Memory B cell (primary cell): ENCODE results near the gene EXOC7.
"Not testable (repeated sequence)": the region's sequence is repeated elsewhere in the genome, so short reads cannot be mapped to it uniquely, and the experiment has no call there.

ENCODE experiments used
- ATAC-seq: fragments of 150-1000 bp; cut with Tn5 transposase; 2 replicates; pipeline ENCODE4 v1.10.0; 2021; ENCODE audit warnings: low read depth, mild to moderate bottlenecking, moderate library complexity
- DNase-seq, 2 donors: peaks; one replicate each; pipeline ENCODE4 v3.0.0; 2022; ENCODE audit warnings: low spot score in 2 of 2
- H3K27ac Mint-ChIP-seq: one replicate; pipeline ENCODE4 v1.8.0; 2022; ENCODE audit warnings: mild to moderate bottlenecking, moderate library complexity, mixed read lengths
- H3K27me3 Mint-ChIP-seq: one replicate; pipeline ENCODE4 v1.8.0; 2022; ENCODE audit warnings: mixed read lengths
- H3K36me3 Mint-ChIP-seq: one replicate; pipeline ENCODE4 v1.8.0; 2022; ENCODE audit warnings: mild to moderate bottlenecking, mixed read lengths
- H3K4me1 Mint-ChIP-seq: one replicate; pipeline ENCODE4 v1.8.0; 2022; ENCODE audit warnings: mixed read lengths
- H3K4me3 Mint-ChIP-seq: one replicate; pipeline ENCODE4 v1.8.0; 2022; ENCODE audit warnings: mild to moderate bottlenecking, moderate library complexity, mixed read lengths
- H3K9me3 Mint-ChIP-seq: one replicate; pipeline ENCODE4 v1.8.0; 2022; ENCODE audit warnings: mixed read lengths

The EXOC7 gene

DNA sequence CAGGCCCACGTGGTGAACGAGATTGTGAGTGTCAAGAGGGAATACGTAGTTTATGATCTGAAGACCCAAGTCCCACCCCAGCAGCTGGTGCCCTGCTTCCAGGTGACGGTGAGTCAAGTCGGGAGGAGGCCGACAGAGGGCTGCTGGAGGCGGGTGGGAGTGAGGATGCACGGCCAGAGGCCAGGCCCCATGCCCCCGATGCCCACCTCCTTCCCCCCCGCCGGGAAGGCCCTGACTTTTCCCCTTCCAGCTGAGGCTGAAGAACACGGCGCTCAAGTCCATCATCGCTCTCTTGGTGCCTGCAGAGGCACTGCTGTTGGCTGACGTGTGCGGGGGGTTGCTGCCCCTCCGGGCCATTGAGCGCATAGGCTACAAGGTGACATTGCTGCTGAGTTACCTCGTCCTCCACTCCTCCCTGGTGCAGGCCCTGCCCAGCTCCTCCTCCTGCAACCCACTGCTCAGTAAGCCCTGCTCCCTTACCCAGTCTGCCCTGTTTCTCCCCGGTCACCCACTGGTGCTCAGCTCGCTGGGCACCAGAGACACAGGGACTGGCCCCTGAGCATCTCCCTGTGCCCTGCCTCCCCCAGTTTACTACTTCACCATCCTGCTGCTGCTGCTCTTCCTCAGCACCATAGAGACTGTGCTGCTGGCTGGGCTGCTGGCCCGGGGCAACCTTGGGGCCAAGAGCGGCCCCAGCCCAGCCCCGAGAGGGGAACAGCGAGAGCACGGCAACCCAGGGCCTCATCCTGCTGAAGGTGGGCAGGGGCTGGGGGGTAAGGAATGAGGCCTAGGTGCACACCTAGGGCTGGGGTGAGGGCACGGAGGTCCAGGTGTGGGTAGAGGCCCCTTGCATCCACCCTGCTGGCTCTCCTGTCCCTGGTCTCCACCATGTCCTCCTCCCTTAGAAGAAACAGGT is 22.0 kb downstream of the EXOC7 start:
- H3K9me3 Mint-ChIP-seq, result no peaks in the 10 kb centered on the region
- H3K27me3 Mint-ChIP-seq, result peaks cover 10% of the 10 kb centered on the region
- peak overlapping the region; percentile 29 for H3K27ac Mint-ChIP-seq
- H3K36me3 Mint-ChIP-seq, result peaks cover 7% of the 10 kb centered on the region
- H3K4me1 Mint-ChIP-seq, result peaks cover 7% of the 10 kb centered on the region
- ATAC-seq (no peak), DNase-seq (no peak)
- no peak overlapping the region for H3K4me3 Mint-ChIP-seq

DNA sequence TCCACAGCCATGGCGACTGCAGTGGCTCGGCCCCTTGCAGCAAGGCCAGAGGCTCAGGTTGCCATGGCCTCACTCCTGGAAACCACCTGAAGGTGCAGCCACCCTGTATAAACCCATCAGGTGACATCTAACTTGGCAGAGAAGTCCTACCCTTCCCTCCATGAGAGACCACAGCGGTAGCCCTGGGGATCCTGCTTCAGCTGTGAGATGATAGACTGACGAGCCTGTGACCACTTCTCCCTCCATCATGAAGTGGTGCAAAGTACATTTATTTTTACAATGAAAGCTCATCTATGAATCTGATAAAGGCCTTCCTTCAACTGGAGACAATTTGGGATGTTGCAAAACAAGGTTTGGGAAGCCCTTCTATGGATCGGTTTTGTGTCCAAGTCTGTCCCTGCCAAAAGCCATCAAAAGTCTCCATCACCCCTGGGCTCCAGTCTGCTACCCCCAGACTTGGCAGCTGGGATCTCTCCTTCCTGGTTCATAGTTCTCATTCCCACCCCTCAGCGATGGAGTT is 22.8 kb downstream of the EXOC7 start:
- Mint-ChIP-seq H3K36me3 (peaks cover 5% of the 10 kb centered on the region), H3K4me1 (peaks cover 9% of the 10 kb centered on the region), H3K9me3 (no peaks in the 10 kb centered on the region), H3K27ac (peak overlapping the region; percentile 29), H3K27me3 (peaks cover 12% of the 10 kb centered on the region), H3K4me3 (no peak overlapping the region)
- ATAC-seq (no peak), DNase-seq (no peak)

DNA sequence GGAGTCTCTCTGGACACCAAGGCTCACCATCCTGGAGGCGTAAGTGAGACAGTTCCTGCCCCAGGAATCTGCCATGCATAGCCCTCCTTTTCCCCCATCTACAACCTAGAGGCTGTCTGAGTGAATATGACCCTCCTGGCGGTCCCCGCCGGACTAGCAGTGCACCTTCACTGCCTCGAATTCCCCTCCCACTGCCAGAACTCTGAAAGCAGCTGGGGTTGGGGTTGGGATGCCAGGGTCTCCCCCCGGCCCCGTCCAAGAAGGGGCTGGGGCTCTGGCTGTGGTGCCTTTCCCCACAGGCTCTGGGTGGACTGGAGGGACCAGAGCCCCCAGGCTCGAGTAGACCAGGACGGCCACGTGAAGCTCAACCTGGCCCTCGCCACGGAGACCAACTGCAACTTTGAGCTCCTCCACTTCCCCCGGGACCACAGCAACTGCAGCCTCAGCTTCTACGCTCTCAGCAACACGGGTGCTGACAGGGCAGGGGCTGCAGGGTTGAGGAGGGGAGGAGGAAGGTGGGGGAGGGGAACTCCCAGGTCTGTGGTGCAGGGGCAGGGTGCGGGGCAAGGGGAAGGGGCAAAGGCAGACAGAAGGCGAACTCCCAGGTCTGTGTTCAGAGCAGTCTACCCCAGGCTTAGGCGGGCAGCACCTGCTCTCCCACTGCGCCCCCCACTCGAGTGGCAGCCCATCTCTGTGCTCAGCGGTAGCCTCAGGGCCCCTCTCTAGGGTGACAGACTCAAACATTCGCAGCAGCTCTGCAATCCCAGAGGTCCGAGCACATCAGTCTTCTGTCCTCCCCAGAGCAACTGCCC is 23.4 kb downstream of the EXOC7 start:
- H3K4me1 Mint-ChIP-seq, result peaks cover 11% of the 10 kb centered on the region
- peaks cover 5% of the 10 kb centered on the region for H3K36me3 Mint-ChIP-seq
- H3K27me3 Mint-ChIP-seq, result peaks cover 14% of the 10 kb centered on the region
- DNase-seq (no peak), ATAC-seq (peak; percentile 7)
- no peak overlapping the region for H3K27ac Mint-ChIP-seq
- H3K4me3 Mint-ChIP-seq, result no peak overlapping the region
- no peaks in the 10 kb centered on the region for H3K9me3 Mint-ChIP-seq

DNA sequence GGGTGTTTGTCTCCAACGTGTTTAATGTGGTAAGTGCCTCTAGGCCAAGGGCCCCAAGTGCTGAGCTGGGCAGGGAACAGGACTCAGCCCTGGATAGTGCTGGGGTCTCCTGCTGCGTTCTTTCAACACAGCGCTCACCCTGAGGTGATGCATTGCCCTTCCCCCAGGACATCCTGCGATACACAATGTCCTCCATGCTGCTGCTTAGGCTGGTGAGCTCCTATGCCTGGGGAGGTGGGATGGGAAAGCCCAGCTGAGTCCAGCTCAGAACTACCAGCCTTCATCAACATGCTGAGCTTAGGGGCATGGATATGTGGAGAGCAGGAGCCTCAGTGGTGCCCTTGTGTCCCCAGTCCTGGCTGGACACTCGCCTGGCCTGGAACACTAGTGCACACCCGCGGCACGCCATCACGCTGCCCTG is 24.0 kb downstream of the EXOC7 start:
- peaks cover 18% of the 10 kb centered on the region for H3K27me3 Mint-ChIP-seq
- no peak for DNase-seq
- H3K27ac Mint-ChIP-seq, result no peak overlapping the region
- H3K4me3 Mint-ChIP-seq, result no peak overlapping the region
- peaks cover 15% of the 10 kb centered on the region for H3K4me1 Mint-ChIP-seq
- H3K36me3 Mint-ChIP-seq, result peaks cover 3% of the 10 kb centered on the region
- no peaks in the 10 kb centered on the region for H3K9me3 Mint-ChIP-seq
- no peak for ATAC-seq

DNA sequence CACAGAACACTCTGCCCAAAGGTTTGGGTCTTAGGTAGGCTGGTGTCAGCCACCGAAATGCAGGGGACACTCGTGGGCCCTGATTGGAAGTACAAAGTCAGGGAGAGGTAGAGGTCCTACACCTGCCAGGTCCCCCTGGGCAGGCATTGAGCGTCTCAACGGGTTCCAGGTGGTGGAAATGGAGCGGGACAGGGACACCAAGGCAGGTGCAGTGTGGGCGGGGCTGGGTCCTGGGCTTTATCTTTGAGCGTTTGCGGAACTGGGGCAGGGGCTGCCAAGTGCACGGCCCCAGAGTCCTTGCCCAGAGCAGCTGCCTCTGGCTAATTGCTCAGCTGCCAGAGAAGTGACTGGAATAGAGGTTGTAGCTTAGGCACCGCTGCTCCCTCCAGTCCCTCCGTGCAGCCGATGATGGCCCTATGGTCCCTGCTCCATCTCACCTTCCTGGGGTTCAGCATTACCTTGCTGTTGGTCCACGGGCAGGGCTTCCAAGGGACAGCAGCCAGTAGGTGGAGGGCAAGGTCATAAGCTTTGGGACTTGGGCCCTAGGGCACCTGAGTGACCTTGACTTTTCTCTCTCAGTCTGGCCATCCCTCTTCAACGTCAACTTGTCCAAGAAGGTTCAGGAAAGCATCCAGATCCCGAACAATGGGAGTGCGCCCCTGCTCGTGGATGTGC is 24.6 kb downstream of the EXOC7 start, which contains the start of gene ZACN:
ZACN (plus strand) TSS at position 323 of the 675 bp plus-strand sequence; CDS start at position 406, 83 bp downstream.
- peaks cover 15% of the 10 kb centered on the region for H3K4me1 Mint-ChIP-seq
- no peak for ATAC-seq
- H3K27ac Mint-ChIP-seq, result peak within 1 kb of the TSS; percentile 93
- no peak for DNase-seq
- H3K36me3 Mint-ChIP-seq, result no peaks in the 10 kb centered on the region
- no peak within 1 kb of the TSS for H3K4me3 Mint-ChIP-seq
- H3K27me3 Mint-ChIP-seq, result peaks cover 18% of the 10 kb centered on the region
- no peaks in the 10 kb centered on the region for H3K9me3 Mint-ChIP-seq

DNA sequence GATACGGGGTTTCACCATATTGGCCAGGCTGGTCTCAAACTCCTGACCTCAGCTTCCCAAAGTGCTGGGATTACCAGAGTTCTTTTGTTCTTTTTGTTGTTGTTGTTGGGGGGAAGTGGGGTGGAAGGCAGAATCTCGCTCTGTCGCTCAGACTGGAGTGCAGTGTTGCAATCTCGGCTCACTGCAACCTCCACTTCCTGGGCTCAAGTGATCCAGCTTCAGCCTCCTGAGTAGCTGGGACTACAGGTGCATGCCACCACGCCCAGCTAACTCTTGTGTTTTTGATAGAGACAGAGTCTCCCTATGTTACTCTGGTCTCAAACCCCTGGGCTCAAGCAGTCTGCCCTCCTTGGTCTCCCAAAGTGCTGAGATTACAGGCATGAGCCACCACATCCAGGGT is 25.2 kb downstream of the EXOC7 start:
- H3K27ac Mint-ChIP-seq, result peak overlapping the region; percentile 93
- H3K27me3 Mint-ChIP-seq, result peaks cover 21% of the 10 kb centered on the region
- not testable (repeated sequence) for ATAC-seq, H3K4me3 Mint-ChIP-seq, H3K9me3 Mint-ChIP-seq, H3K36me3 Mint-ChIP-seq, DNase-seq
- peaks cover 15% of the 10 kb centered on the region for H3K4me1 Mint-ChIP-seq

DNA sequence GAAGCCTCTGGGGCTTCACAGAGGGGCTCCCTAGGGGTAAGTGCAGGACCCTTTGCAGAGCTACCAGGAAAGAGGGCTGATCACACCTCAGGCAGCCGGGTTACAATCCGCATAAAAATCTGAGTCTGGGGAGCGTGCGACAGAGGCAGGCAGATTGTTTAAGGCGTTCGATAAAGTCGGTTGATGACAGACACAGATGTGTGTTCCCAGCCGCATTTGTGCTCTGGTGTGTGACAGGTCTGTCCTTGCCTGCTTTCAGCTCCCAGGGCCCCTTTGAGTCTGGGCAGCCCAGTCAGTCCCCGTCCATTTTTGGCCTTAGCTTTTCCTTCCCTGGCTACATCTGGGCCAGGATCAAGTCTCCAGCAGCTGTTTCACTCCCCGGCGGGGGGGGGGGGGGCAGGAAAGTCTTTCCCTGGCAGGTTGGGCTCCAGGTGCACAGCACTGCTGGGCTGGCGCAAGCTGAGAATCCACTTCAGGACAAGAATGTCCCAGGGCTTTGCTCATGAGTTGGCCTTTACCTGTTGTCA is 25.9 kb downstream of the EXOC7 start:
- Mint-ChIP-seq H3K36me3 (no peaks in the 10 kb centered on the region), H3K27me3 (peaks cover 21% of the 10 kb centered on the region), H3K27ac (peak overlapping the region; percentile 93), H3K4me3 (no peak overlapping the region), H3K9me3 (no peaks in the 10 kb centered on the region), H3K4me1 (peaks cover 17% of the 10 kb centered on the region)
- peak; percentile 4 for ATAC-seq
- DNase-seq, result no peak

DNA sequence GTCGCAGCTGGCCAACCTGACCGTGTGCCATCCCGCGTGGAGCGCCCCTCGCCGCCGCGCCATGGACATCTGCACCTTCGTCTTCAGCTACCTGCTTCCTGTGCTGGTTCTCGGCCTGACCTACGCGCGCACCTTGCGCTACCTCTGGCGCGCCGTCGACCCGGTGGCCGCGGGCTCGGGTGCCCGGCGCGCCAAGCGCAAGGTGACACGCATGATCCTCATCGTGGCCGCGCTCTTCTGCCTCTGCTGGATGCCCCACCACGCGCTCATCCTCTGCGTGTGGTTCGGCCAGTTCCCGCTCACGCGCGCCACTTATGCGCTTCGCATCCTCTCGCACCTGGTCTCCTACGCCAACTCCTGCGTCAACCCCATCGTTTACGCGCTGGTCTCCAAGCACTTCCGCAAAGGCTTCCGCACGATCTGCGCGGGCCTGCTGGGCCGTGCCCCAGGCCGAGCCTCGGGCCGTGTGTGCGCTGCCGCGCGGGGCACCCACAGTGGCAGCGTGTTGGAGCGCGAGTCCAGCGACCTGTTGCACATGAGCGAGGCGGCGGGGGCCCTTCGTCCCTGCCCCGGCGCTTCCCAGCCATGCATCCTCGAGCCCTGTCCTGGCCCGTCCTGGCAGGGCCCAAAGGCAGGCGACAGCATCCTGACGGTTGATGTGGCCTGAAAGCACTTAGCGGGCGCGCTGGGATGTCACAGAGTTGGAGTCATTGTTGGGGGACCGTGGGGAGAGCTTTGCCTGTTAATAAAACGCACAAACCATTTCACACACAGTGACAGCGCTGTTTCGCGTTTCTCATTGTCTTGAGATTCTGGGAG is 26.6 kb downstream of the EXOC7 start:
- DNase-seq (peak; percentile 54 to 61), ATAC-seq (peak; percentile 64)
- peaks cover 21% of the 10 kb centered on the region for H3K27me3 Mint-ChIP-seq

DNA sequence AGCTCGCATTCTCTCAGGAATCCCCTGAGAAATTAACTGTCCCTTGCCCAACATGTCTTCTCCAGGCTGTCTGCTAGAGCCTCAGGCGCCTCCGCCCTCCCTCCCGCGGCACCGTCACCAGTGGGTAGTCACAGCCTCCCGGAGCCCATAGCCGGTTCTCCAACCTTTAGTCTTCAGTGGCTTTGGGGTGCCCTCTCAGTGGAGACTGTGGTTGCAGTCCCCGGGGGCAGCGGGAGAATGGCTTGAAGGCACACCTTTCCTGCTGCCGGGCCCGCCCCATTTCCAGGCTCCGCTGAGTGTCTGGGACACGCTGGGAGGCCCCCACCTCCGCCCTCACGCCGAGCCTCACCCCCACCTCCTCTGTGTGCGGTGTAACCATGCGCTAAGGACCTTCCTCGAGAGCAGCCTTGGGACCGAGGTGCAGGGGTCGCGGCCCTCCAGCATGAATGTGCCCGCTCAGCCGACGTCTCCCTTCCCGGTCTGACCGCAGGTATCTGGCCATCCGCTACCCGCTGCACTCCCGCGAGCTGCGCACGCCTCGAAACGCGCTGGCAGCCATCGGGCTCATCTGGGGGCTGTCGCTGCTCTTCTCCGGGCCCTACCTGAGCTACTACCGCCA is 27.3 kb downstream of the EXOC7 start:
- H3K36me3 Mint-ChIP-seq, result no peaks in the 10 kb centered on the region
- H3K9me3 Mint-ChIP-seq, result no peaks in the 10 kb centered on the region
- H3K4me3 Mint-ChIP-seq, result peak overlapping the region; percentile 76
- H3K4me1 Mint-ChIP-seq, result peaks cover 22% of the 10 kb centered on the region
- peak overlapping the region; percentile 93 for H3K27ac Mint-ChIP-seq
- DNase-seq, result no peak
- no peak for ATAC-seq
- peaks cover 21% of the 10 kb centered on the region for H3K27me3 Mint-ChIP-seq

More for the DNA sequence above, 26.6 kb downstream of the EXOC7 start:
- Mint-ChIP-seq H3K36me3 (no peaks in the 10 kb centered on the region), H3K27ac (peak overlapping the region; percentile 93), H3K4me1 (peaks cover 17% of the 10 kb centered on the region), H3K9me3 (no peaks in the 10 kb centered on the region), H3K4me3 (peak overlapping the region; percentile 76)

DNA sequence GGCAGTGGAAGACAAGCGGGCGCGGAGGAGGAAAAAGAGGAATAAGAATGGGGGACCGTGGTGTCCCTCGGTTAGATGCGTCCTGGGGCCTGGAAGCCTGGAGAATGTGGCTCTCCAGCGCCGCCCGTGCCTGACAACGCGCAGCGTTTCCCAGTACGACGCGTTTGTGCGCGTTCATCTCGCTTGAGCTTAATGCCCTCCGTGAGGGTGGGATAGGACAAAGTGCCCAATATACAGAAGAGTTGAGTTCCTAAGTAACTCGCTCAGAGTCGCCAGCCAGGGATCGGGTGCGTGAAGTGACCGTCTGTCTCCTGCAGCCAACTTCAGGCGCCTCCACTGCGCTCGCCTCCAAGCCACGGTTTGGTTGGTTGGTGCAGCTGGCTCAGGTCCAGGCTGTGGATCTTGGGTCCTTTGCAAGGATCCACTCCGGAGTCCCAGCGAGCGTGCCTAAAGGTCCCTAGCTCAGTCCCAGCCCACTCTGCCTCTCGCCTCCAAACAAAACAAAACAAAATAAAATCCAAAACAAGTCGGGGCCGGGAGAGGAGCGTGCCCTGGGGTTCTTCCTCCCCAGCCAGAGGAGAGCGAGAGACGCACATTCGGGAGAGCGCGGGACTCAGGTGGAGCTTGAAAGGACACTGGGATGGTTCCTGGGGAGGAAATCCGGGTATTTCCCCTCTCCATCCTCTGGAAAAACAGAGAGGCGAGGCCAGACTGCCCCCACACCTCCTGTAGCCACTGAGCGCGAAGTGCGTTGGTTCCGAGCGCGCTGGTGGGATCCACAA is 28.0 kb downstream of the EXOC7 start:
- Mint-ChIP-seq H3K9me3 (no peaks in the 10 kb centered on the region), H3K27me3 (peaks cover 21% of the 10 kb centered on the region), H3K36me3 (no peaks in the 10 kb centered on the region), H3K4me3 (peak overlapping the region; percentile 61), H3K4me1 (peaks cover 27% of the 10 kb centered on the region), H3K27ac (peak overlapping the region; percentile 72)
- DNase-seq (no peak), ATAC-seq (no peak)

DNA sequence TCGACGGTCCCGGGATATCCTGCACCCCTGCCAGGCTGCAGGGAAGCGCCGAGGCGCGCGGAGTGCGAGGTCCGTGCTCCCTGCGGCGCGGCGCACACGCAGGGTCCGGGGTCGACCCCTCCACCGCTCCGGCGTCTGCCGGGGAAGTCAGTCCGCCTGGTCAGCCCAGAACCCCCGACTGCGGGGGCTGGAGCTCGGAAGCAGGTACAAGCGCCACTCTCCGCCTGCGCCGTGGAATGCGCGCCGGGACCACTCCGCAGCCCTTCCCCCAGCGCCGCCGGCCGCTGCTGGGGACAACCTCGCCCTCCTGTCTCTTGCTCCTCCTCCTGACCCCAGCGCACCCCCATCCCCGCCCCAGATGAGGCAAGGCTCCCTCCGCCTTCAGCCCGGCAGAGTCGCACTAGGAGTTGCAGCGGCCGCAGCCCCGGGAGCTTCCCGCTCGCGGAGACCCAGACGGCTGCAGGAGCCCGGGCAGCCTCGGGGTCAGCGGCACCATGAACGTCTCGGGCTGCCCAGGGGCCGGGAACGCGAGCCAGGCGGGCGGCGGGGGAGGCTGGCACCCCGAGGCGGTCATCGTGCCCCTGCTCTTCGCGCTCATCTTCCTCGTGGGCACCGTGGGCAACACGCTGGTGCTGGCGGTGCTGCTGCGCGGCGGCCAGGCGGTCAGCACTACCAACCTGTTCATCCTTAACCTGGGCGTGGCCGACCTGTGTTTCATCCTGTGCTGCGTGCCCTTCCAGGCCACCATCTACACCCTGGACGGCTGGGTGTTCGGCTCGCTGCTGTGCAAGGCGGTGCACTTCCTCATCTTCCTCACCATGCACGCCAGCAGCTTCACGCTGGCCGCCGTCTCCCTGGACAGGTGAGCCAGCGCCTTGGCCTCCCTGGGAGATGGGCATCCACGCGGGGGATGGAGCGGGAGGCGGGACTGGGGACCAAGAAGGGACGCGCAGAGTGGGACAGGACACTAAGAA is 28.9 kb downstream of the EXOC7 start, which contains the start of gene GALR2:
GALR2 (plus strand) TSS at position 392 of the 974 bp plus-strand sequence; CDS start at position 495, 103 bp downstream.
- peak in 1 of 2 donors; percentile 44 for DNase-seq
- Mint-ChIP-seq H3K4me3 (peak within 1 kb of the TSS; percentile 61), H3K4me1 (peaks cover 27% of the 10 kb centered on the region), H3K9me3 (no peaks in the 10 kb centered on the region), H3K36me3 (no peaks in the 10 kb centered on the region), H3K27me3 (peaks cover 21% of the 10 kb centered on the region), H3K27ac (peak within 1 kb of the TSS; percentile 75)
- no peak for ATAC-seq
